ENCODE results near the gene METTL16.
"Not testable (repeated sequence)": the region's sequence is repeated elsewhere in the genome, so short reads cannot be mapped to it uniquely, and the experiment has no call there.

GRCh38 chr17:2537579-2537978 is 25.9 kb upstream of the METTL16 start:
- TF ChIP-seq EZH2 (IDR thresholded peaks at IDR 0.05; ENCODE audit: insufficient read depth, poor library complexity, severe bottlenecking); EZH2phosphoT487 (IDR thresholded peaks at IDR 0.05; ENCODE audit: insufficient read depth, low read depth): not testable (repeated sequence)
